ENCODE results near the gene CDT1.
"Not testable (repeated sequence)": the region's sequence is repeated elsewhere in the genome, so short reads cannot be mapped to it uniquely, and the experiment has no call there.

Gene CDT1

GRCh38 chr16:88782454-88783390 is 20.9 kb upstream of the CDT1 start:
- H3K4me3 ChIP-seq (ENCODE audit: low read depth, low read length) = no peak overlapping the region

GRCh38 chr16:88783391-88784073 is 20.1 kb upstream of the CDT1 start:
- peak overlapping the region; percentile 36 for H3K4me3 ChIP-seq (ENCODE audit: low read depth, low read length)

- H3K4me3 ChIP-seq (ENCODE audit: low read depth, low read length) = peak overlapping the region; percentile 36
Measured at GRCh38 chr16:88784074-88784855, 19.3 kb upstream of the CDT1 start.

DNA sequence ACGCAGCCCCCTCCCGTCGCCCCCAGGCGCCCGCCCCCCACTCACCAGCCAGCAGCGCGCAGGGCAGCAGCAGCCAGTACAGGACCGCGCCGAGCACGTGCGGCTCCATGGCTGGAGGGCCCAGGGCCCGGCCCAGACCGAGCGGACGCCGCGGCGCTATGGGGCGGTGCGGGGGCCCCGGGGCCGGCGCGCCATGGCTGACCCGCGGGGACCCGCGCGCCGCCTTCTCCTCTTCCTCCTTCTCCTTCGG is 18.8 kb upstream of the CDT1 start:
- peak overlapping the region; percentile 36 for H3K4me3 ChIP-seq (ENCODE audit: low read depth, low read length)

DNA sequence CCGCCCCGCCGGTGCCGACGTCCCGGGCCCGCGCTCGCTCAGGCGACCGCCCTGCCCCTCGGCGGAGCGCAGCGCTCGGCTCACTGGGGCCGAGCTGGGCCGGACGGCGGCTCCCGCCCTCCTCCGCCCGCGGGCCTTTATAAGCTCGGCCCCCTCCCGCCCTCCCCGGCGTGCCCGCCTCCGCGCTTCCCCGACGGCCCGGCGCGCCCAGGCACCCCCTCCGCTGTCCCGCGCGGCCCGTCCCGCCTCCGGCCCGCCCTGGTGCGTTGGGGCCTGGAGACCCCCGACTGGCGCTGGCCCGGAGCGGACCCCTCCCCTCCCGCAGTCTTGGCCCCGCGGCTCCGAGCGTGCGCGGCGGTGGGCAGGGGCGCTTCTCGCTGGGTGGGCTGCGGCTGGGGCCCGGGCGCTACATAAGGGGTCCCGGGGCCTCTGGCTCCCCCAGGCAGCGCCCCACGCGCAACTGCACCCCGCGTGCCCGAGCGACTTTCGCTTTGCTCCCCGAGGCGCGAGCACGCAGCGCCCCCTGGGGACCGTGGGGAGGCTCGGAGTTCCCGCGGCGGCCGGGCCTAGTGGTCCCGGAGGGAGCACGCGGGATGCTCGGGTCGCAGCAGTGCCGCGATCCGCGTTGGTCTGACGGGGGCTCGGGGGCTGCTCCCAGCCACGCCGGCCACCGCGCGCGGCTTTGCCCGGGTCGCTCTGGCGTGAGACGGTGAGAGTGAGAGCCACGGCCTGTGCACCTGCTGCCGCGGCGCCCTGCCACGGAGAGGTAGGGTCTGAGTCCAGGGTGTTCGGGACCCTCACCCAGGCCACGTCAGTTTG is 18.3 kb upstream of the CDT1 start, which contains the start of gene PIEZO1:
PIEZO1 (minus strand) TSS at position 115 of the 819 bp plus-strand sequence. CDS start 256 bp downstream, outside the sequence.
- peak within 1 kb of the TSS; percentile 36 for H3K4me3 ChIP-seq (ENCODE audit: low read depth, low read length)

- no peak overlapping the region for H3K4me3 ChIP-seq (ENCODE audit: low read depth, low read length)
Measured at GRCh38 chr16:88787579-88788314, 15.8 kb upstream of the CDT1 start.

- not testable (repeated sequence) for H3K4me3 ChIP-seq (ENCODE audit: low read depth, low read length)
Measured at GRCh38 chr16:88788749-88789148, 14.8 kb upstream of the CDT1 start.

GRCh38 chr16:88789594-88789993 is 14.0 kb upstream of the CDT1 start:
- H3K4me3 ChIP-seq (ENCODE audit: low read depth, low read length) = no peak overlapping the region

DNA sequence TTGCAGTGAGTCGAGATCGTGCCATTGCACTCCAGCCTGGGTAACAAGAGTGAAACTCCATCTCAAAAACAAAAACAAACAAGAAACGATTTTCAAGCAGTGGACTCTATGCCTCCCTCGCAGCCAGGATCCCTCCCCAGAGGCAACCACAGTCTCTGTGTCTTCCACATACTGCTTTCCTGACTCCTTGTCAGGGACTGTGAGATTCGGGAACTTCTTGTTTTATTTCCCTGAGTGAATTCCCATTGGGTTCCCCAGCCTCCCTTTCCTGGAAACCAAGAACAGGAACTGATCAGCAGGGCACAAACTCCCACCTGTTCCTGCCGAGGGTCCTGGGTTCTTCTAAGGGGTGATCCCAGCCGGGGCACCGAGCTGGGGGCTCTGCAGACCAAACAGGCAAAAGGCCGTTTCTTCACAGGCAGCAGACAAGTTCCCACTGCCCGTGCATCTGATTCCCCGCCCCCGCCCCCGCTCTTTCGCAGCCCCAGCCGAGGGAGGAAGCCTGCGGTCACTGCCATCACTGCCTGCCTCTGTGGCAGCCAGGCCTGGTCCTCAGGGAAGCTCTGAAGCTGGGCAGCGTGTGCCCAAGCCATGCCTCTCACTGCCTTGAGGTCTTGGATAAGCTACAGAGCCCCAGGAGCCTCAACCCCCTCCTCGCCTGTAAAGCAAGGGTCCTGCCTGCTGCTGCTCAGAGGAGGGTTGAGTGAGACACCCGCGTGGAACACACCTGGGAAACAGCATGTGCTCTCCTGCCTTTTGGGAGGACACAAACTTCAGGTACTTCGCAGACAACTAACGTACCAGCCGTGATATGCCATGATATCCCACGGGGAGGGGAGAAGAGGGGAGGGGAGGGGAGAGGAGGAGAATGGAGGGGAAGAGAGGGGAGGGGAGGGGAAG is 13.0 kb upstream of the CDT1 start:
- no peak overlapping the region for H3K4me3 ChIP-seq (ENCODE audit: low read depth, low read length)

DNA sequence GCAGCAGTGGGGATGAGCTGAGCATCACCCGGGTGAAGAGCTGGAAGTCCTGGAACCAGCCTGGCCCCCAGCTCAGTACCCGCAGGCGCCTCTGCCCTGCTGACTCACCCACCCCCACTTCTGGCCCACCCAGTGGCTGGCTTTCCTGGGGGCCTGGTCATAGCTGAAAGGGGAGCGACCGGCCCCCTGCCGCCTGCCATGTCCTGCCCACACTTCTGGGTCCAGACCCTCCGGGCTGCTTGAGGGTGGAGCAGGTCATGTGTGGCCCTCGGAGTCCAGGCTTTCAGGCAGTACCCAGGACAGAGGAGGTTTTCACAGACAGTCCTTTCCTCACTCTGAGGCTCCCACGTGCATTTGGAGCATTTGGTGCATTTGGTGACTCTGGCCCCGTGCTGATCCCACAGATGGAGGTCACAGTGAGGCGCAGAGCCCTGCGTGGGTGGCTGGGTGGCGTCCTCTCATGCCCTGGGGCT is 11.5 kb upstream of the CDT1 start:
- H3K4me3 ChIP-seq (ENCODE audit: low read depth, low read length) = no peak overlapping the region

DNA sequence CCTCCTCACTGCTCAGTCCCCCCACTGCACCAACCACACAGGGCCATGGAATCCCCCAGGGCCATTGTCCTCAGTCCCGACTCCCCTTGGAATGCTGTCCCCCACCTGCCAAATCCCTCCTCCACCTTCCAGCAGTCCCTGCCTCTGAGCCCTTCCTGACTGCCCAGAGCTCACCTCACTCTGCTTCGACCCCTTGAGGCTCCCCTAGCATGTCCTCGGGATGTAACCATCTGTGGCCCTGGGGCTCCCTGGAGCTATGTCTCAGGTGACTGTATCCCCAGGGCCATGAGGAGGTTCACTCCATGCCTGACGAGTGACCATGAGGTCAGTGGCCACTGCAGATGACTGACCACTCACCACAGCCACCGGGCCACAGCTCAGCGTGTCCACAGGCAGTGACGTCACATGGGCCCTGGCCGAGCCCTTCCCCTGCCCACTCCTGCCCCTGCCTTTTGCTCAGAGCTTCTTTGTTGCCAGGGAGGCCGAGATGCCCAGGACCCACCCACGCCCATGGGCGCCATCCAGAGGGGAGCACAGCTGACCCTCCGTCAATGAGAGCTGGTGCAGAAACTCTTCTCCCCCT is 10.8 kb upstream of the CDT1 start:
- no peak overlapping the region for H3K4me3 ChIP-seq (ENCODE audit: low read depth, low read length)

DNA sequence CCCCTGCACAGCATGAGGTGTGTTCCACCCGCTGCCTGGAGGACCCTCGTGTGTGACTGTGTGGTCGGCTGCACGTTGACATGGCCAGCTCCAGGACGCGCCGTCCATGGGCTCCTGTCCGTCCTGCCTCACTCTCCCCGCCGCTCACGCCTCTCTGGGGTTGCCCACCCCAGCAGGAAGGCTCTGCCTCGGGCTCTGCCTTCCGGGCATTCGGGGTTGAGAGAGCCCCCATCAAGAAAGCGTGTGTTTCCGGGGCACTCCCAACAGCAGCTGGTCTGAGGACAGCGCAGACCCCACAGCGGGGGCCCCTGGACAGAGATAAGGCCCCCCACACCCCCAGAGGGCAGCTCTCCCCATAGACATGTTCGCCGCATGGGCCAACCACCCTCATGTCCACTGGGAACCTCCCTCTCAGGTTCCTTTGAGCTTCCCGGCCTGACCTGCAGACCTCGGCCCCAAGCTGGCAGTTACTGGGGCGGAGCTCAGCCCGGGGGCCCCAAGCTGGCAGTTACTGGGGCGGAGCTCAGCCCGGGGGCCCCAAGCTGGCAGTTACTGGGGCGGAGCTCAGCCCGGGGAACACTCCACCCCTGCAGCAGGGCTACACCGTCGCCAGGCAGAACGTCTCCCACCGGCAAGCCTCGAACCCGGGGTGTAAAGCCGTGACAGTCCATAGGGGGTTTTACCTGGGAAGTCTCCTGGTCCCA is 10.2 kb upstream of the CDT1 start:
- no peak overlapping the region for H3K4me3 ChIP-seq (ENCODE audit: low read depth, low read length)

DNA sequence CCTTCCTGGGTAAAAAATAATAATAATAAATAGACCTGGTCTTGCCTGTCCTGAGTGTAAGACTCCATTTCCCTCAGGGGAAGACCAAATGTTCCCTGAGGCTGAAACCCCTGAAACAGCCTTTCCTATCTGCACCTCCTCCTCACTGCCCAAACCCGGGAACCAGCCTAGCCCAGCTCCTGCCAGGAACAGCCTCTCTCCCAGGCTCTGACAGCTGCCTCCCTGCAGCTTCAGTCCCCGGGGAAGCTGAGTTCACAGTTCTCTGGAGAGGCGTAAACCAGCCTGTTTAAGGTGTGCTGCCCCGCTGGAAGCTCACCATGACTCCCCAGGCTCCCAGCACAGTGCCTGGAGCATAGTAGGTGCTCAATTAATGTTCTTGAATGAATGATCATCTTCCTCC is 7.3 kb upstream of the CDT1 start:
- H3K4me3 ChIP-seq (ENCODE audit: low read depth, low read length) = no peak overlapping the region

GRCh38 chr16:88798073-88798472 is 5.5 kb upstream of the CDT1 start:
- H3K4me3 ChIP-seq (ENCODE audit: low read depth, low read length) = no peak overlapping the region

DNA sequence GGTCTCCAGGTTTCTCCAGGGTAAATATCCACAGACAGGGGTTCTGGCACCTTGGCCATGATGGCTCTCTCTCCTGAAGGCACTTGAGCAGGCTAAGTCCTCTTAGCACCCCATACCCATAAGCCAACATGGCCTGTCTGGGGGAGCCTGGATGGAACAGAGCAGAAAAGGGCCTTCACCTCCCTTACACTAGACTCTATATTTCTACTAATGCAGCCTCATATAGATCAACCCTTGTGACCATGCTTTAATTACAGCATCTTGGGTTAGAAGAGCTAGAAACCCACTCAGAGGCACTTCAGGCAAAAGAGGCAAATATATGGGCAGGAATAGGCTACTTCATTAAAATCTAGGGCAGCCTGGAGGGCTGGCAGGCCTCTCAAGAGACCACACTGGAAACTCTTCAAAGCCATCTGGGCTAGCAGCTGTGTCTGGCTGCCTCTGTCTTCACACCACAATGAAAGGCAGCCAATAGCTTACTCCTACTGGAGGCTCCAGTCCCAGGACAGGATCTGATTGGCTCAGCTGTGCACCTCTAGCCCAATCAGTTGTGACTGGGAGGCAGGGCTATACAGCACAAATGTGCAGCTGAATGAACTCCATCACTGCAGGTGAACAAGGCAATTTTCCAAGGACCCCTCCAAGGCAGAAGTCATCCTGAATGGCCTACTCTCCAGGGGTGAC is 4.7 kb upstream of the CDT1 start:
- H3K4me3 ChIP-seq (ENCODE audit: low read depth, low read length) = no peak overlapping the region

- H3K4me3 ChIP-seq (ENCODE audit: low read depth, low read length) = no peak overlapping the region
Measured at GRCh38 chr16:88799569-88800276, 3.9 kb upstream of the CDT1 start.

DNA sequence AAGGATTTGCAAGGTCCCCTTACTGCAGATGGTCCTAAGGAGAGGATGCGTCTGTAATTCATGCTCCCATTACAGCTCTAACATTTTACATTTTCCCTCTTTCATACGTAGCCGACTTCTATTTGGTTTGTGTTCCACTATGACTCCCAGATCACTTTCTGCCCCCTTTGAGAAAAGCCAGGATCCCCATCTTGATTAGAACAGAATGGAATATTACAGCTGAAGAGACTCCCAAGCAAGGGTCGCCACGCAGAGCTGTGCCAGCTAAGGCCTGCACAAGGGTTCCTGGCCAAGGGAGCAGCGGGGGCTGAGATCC is 3.4 kb upstream of the CDT1 start:
- H3K4me3 ChIP-seq (ENCODE audit: low read depth, low read length) = no peak overlapping the region

Measured in iPS-11a (cell line).